GM18861 (cell line): Measurements from ENCODE around the gene EN1.

Source experiments
- ATAC-seq: cut with Tn5 transposase; IDR thresholded peaks from one replicate; pipeline ENCODE4 v1.9.1; 2021; ENCODE audit not compliant: unreplicated experiment

EN1 gene

GRCh38 chr2:118843483-118844132 is 3.8 kb downstream of the EN1 start:
- no peak for ATAC-seq

GRCh38 chr2:118842661-118843482 is 4.6 kb downstream of the EN1 start:
- ATAC-seq, result no peak

GRCh38 chr2:118841828-118842461 is 5.5 kb downstream of the EN1 start:
- no peak for ATAC-seq

GRCh38 chr2:118841450-118841827 is 6.0 kb downstream of the EN1 start:
- ATAC-seq, result no peak

- no peak for ATAC-seq
Measured at GRCh38 chr2:118838741-118839455, 8.6 kb downstream of the EN1 start.

GRCh38 chr2:118837621-118838020 is 9.8 kb downstream of the EN1 start:
- ATAC-seq, result no peak

GRCh38 chr2:118837067-118837466 is 10.4 kb downstream of the EN1 start:
- ATAC-seq, result no peak

GRCh38 chr2:118836411-118836930 is 11.0 kb downstream of the EN1 start:
- ATAC-seq, result no peak

- no peak for ATAC-seq
Measured at GRCh38 chr2:118835746-118836410, 11.6 kb downstream of the EN1 start.

- ATAC-seq, result no peak
Measured at GRCh38 chr2:118834901-118835745, 12.3 kb downstream of the EN1 start.

- no peak for ATAC-seq
Measured at GRCh38 chr2:118834440-118834810, 13.0 kb downstream of the EN1 start.

- no peak for ATAC-seq
Measured at GRCh38 chr2:118833716-118834439, 13.6 kb downstream of the EN1 start.

GRCh38 chr2:118832791-118833715 is 14.4 kb downstream of the EN1 start:
- ATAC-seq, result no peak

- ATAC-seq, result no peak
Measured at GRCh38 chr2:118832071-118832790, 15.2 kb downstream of the EN1 start.

- ATAC-seq, result no peak
Measured at GRCh38 chr2:118830881-118831280, 16.6 kb downstream of the EN1 start.

- no peak for ATAC-seq
Measured at GRCh38 chr2:118830118-118830517, 17.3 kb downstream of the EN1 start.

GRCh38 chr2:118826093-118826492 is 21.4 kb downstream of the EN1 start:
- ATAC-seq, result no peak
